Ishikawa (cell line): ENCODE results near the gene PCK1.

ENCODE experiments used
- CEBPB ChIP-seq: IDR thresholded peaks from 2 replicates; pipeline ENCODE4 v1.6.1; 2012
- CREB1 ChIP-seq: IDR thresholded peaks from 2 replicates; pipeline ENCODE4 v1.6.1; 2012; ENCODE audit warnings: low read depth
- EGR1 ChIP-seq: IDR thresholded peaks from 2 replicates; pipeline ENCODE4 v1.6.1; 2012
- EP300 ChIP-seq: IDR thresholded peaks from 2 replicates; pipeline ENCODE4 v1.6.1; 2012; ENCODE audit warnings: borderline replicate concordance
- FOXM1 ChIP-seq: IDR thresholded peaks from 2 replicates; pipeline ENCODE4 v1.6.1; 2012; ENCODE audit warnings: low read depth, borderline replicate concordance
- MAX ChIP-seq: IDR thresholded peaks from 2 replicates; pipeline ENCODE4 v1.6.1; 2012
- NFIC ChIP-seq: IDR thresholded peaks from 2 replicates; pipeline ENCODE4 v1.6.1; 2012
- RAD21 ChIP-seq: IDR thresholded peaks from 2 replicates; pipeline ENCODE4 v1.6.1; 2012; ENCODE audit warnings: low read depth
- REST ChIP-seq: IDR thresholded peaks from 2 replicates; pipeline ENCODE4 v1.6.1; 2012; ENCODE audit warnings: low read depth, mild to moderate bottlenecking
- TAF1 ChIP-seq: IDR thresholded peaks from 2 replicates; pipeline ENCODE4 v1.6.1; 2012; ENCODE audit warnings: low read depth, mild to moderate bottlenecking
- TCF12 ChIP-seq: IDR thresholded peaks from 2 replicates; pipeline ENCODE4 v1.6.1; 2012; ENCODE audit warnings: low read depth
- TEAD4 ChIP-seq: IDR thresholded peaks from 2 replicates; pipeline ENCODE4 v1.6.1; 2012
- USF1 ChIP-seq: IDR thresholded peaks from 2 replicates; pipeline ENCODE4 v1.6.1; 2012
- YY1 ChIP-seq: IDR thresholded peaks from 2 replicates; pipeline ENCODE4 v1.6.1; 2012; ENCODE audit warnings: low read depth
- ZBTB7A ChIP-seq: IDR thresholded peaks from 2 replicates; pipeline ENCODE4 v1.6.1; 2012; ENCODE audit warnings: low read depth

The PCK1 gene

DNA sequence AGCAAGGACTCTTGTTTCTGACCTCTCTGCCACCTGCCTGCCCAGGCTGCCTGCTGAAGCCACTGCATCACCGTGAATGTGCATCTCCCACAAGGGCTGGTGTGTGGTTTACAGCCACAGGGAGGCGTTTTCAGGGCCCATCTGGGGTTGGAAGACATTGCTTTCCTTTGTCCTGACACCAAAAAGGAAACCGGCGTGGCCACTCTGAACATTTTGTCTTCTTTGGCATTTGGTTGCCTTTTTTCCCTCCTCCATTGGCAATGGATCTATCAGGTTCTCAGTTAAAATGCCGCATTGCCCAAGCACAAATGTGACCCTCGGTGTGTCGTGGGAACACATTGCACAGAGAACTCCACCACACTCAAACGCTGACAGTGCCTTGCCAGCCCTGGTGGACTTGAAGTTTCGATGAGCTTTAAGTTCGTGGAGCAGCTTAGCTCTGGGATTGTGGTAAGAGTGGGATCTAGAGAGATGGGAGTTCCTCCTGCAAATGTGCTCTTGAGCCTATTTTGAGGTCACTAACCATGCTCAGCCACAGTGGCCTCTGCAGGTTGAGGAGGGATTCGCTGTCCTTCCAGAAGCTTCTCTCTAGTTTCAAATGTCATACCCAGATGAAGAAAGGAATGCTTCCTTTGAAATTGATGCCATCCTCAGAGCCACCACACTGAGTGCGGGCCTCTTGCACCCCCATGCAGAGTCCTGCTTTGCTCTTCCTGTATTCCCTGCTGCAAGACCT is 14.8 kb upstream of the PCK1 start:
- TF ChIP-seq FOXM1 (no peak), USF1 (no peak), CREB1 (no peak), ZBTB7A (no peak), RAD21 (no peak), MAX (no peak), TCF12 (no peak), NFIC (no peak), REST (no peak), YY1 (no peak), CEBPB (no peak), TAF1 (no peak), EGR1 (no peak), TEAD4 (no peak), EP300 (no peak)

GRCh38 chr20:57546956-57547649 is 13.8 kb upstream of the PCK1 start:
- TF ChIP-seq EGR1 (no peak), REST (no peak), USF1 (no peak), EP300 (no peak), YY1 (no peak), RAD21 (no peak), MAX (no peak), ZBTB7A (no peak), FOXM1 (no peak), CREB1 (no peak), TAF1 (no peak), TCF12 (no peak), NFIC (no peak), TEAD4 (no peak), CEBPB (no peak)

DNA sequence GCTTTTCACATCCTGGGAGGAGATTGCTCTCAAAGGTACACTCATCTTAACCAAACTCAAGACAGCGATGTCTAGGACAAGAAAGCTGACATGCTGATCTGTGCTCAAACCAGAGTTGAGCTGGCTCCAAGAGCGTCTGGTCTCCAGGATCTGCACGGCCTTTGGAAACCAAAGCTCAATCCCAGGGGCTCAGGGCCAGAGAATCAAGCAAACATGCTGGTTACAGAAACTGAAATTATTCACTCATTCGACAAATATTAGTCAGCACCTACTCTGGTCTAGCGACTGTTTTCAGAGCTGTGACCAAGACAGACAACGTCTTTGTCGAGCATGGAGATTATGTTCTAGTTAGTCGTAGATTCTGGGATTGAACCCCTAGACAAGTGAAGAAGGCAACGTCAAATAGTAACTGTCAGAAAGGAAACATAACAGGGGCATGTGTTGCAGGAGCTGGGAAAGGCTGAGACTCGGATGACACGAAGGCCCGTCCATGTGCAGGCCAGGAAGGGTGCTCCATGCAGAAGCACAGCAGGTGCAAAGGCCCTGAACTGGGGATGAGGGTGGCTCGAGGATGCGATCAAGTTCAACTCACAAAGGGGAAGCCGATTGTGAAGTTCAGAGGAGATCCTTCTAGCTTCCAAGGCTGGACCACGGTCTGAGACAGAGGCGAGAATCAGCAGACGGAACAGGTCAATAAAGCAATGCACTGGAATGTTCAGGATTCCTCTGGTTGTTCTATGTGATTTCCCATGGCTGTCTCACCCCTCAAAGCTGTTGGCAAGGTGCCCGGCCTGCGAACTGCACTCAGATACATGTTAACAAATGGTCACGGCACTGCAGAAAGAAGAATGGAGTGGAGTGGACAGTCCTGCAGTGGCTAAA is 12.5 kb upstream of the PCK1 start:
- TF ChIP-seq REST, result no peak
- TF ChIP-seq ZBTB7A, result no peak
- no peak for TF ChIP-seq NFIC
- no peak for TF ChIP-seq EGR1
- TF ChIP-seq RAD21, result no peak
- TF ChIP-seq USF1, result no peak
- TF ChIP-seq MAX, result no peak
- TF ChIP-seq TCF12, result no peak
